ENCODE data around the gene ANTXR2.
A peak's percentile ranks its signal among the peaks of the same experiment; 100 is the strongest.

The ANTXR2 gene

DNA sequence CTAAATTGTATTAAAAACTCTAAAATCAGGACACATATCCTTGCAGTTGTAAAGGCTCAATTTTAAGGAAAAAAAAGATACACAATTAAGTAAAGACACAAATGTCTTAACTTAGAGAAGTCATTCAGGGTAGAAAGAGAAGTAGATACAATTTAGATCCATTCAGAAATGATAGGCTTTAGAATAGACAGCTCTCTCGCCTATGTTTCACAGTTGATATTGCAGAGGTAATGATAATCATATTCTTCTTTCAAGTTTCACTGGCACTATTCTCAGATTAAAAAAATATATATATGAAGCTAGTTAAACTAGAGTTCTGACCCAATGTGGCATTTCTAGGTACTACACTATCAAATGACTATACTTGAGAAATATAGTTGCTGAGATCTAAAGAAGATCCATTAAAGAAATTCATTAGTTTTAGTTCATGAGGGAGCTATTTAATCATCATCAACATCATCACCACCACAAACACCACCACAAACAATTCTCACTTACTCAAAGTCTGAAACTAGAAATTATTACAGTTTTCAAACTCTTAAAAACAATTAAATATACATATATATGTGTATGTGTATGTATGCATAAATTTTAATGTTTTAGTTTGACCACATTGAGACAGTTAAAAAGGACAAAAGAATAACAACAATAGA is 93.1 kb downstream of the ANTXR2 start:
- DNase-seq = no peak

DNA sequence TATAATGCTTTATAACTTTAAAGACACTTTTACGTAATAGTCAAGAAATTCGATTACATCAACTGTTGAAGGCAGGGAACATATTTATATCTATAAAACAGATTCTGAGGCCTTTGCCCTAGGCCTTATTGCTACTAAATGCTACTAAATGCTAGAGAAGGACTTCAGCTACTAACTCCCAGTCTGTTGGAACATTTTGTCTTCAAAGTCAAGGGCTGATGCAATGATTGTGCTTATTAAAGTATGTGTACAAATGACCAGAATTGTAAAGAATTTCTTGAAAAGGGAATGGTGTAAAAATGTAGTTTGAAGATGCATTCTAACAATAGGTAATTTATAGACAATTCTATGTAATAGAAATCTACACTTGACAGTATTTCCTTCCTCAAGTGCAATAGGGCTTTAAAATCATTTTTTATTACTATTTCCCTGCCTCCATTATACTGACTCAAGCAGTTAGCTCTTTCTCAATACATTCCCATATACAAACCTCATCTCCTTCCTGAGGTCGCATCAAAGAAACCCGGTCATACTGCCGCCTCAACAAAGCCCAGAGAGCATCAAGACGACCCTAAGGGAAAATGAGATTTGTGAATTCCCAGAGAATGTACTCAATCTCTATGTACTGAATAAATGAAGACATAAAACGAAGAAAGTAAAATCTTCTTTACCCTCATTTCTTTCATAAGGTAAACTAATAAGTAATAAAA is 95.7 kb downstream of the ANTXR2 start:
- no peak for DNase-seq

DNA sequence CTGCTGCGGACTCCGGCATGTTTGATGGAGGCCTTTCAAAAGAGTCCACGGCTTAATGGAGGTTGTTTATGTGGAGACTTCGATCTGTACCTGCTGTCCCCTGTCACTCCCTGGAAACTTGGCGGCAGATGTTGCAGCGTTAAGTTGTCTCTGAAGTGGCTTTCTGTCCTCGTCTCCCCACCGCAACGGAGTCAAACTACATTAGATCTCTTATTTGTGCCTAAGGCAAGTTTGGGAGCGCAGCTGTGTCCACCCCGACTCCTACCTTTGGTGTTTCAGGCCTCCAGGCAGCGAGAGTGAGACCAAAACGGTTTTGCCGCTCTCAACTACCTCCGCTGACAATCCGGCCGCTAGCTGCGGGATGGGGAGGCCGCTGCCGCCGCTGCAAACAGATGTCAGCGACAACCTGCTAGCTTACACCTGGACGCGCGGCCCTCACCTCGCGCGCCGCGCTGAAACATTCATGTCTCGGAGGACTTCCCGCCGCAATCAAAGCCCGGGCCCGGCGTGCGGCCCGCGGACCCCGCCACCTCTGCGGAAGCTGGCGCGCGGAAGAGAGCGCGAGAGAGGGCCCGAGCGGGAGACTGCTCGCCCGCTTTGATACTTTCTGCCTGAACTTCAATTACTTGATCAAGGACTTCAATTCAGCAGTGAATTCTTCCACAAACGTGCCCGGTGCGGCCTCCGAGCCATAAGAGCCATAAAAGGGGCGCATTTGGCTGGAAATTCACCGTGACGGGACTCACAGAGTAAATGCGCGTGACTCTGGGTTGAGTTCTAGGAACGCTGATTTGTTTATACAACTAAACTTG is 108.4 kb downstream of the ANTXR2 start:
- no peak for DNase-seq

DNA sequence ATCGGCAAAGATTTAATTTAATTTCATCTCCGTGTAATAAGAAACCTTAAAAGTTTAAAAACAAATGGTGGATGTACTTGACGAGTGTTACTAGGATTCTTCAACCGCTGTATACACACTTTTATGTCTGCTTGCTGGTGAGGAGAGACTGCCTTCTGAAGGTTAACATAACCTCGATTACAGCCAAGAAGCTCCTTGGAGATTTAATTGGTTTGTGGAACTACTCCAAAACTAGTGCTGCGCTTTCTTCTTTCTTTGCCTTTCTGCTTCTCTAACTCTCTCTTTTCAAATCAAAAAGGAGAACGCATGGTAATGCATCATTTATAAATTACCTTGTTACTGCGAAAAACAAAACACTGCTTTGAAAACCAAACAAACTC is 109.0 kb downstream of the ANTXR2 start:
- no peak for DNase-seq

DNA sequence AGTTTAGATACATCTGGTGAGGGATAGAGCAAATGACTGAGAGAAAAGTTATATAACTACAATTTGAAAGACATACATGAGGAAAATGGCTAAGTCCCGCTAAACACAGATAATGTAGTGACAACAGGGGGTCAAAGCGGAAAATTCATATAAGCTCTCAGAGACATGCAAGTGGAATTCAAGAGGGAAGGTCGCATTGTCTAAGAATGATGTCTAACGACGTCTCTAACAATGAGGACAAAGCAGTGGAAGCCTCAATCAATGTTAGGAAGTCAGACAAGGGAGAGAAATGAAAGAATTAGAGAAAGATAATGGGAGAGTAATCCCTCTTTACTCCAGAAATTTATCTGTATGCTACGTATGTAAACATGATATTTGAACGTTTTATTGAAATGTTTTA is 113.4 kb downstream of the ANTXR2 start:
- no peak for DNase-seq

DNA sequence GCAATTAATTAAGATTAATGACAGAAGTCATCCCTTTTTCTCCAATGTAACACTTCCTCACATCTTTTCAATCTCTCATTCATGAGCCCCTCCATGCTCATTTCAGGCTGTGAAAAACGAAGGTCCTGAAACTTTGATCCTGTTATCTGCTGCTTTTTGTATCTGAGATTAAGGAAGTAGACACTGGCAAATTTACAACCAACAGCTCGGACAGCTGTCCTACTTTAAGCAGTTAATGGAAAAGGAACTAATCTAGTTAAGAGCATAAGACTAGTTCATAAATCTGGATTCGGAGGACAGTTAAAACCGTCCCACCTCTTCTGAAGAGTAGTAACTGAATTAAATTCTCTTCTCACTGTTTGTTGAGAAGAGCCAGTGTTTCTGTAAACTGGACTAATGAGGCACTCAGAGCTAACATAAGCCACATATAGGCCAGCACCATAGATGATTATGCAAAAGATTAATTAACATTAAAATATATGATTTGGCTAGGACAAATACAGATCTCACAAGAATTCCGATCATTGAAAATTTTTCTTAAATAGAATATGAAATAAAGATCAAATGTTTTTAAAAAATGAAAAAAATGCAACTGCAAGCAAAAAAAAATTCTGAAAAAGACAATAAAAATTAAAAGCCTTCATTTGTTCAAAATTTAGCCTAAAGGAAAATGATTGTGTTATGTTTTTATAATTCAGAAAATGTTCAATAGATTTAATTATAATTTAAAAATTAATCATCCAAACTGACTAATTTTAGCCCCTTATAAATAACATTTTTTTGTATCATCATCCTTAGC is 114.4 kb downstream of the ANTXR2 start:
- DNase-seq = no peak

DNA sequence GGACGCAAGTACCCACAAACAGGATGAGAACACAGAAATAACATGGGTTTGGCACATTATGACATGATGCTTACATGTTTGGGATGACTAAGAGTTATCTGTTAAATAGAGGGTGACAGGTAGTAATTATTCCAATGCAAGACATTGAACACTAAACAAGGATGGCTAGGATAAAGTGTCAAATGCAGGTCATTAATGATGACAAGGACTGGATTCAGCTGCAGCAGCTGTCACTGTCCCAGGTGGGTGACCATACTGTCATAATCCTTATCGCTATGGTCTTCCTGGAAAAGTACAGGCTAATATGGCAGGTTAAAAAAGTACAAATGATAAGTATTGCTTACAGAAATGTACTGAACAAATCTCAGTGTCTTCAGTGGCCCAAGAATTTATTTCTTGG is 123.9 kb downstream of the ANTXR2 start:
- DNase-seq = no peak

DNA sequence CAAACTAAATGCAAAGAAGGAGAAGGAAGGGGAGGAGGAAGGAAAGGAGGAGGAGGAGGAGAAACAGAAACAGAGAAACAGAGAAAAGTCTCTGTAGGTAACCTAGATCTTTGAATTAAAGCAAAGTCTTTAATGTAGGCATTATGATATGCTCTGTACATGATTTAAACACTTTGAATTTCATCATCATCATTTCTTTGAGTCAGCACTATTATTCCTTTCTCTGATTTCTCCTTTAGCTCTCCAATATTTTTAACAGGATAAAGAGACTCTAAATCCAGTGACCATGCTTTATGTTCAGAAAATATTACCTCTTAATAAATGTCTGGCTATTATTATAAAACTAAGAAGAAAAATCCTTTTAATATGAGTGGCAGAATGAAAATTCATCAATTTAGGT is 124.3 kb downstream of the ANTXR2 start:
- DNase-seq = no peak

DNA sequence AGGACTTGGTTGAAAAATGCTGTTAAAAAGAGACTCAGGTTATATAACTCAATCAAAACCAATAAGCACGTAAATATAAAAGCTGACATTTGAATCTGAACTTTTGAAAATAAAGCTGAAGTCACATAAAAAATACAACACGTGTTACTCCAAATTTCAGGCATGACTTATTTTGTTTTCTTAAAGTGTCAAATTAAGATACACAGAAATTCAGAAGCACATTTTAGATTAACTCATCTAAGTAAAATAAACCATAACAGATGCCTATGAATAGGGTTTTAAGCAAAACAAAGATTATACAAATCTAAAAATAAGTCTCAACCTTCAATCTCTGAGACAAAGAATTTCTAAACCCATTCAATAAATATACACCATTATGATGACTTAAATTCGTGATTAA is 124.8 kb downstream of the ANTXR2 start:
- DNase-seq = no peak

DNA sequence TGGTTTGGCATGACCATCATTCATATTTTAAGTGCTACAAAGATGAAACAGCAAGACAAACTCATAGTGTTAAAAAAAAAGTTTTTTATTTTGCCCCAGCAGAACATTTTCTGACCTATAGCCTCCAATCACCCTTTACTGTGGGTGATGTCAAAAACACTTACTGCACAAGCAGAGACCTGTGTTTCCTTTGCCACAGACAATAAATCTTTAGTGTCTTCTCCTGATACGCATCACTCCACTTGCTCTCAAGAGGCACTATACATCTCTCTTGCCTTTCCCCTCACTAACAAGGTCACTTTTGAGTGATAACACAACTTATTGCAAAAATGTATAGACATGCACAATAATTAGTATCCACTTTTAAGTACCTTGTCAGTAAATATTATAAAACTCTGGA is 125.6 kb downstream of the ANTXR2 start:
- DNase-seq = no peak

DNA sequence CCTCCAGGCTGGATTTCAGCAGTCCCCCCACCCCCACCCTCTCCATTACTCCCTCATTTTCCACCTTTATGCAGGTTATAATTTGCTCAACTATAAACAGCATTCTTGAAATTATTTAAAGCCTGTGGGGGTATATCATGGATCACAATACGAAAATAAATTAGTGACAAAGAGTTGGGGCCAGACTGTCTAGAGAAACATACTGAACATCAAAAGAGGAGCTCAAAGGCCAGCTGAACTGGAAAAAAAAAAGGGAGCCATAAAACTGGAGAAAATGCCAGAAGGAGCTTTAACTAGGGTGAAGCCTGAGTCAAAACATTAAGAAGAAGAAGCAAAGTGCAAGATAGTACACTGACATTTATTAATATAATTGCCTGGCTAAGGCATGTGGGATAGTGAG is 137.8 kb downstream of the ANTXR2 start:
- no peak for DNase-seq

DNA sequence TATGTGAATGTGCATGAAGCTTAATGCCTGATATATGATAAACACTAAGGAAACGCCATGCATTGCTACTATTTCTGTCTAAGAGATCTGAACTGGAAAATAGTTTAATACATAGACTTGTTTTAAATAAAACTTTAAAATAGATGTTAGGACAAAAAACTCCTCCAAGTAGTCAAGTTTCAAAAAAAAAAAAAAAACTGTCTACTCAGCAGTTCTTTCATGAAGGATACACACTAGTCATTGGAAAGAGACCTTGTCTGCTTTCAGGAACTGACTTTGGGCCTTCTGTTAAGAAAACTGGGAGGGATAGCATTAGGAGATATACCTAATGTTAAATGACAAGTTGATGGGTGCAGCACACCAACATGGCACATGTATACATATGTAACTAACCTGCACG is 138.4 kb downstream of the ANTXR2 start:
- no peak for DNase-seq

DNA sequence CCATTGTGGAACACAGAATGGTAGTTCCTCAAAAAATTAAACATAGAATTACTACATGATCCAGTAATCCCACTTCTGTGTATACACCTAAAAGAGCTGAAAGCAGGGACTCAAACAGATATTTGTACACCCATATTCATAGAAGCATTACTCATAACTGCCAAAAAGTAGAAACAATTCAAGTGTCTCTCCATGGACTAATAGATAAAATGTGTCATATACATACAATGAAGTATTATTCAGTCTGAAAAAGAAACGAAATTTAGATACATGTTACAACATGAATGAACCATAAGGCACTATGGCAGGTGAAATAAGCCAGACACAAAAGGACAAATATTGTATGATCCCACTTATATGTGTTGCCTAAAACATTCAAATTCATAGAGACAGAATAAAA is 145.1 kb downstream of the ANTXR2 start:
- DNase-seq = no peak

DNA sequence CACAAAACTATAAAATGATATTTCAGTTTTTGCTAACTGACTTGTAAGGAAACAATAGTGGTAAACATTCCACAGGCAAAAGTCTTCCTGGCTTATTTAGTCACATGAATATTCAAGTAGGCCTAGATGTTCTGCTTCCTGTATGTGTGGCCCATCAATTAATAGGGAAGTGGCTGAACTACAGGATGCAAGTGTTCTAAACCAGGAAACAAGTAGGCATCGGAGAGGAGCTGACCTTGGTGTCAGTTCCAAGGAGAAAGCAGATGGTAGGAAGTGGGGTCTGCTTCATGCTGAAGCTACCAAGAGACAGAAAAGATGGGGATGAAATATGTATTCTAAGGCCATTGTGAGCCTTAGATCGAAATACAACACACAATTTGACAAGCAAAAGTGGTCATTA is 149.7 kb downstream of the ANTXR2 start:
- DNase-seq = no peak

DNA sequence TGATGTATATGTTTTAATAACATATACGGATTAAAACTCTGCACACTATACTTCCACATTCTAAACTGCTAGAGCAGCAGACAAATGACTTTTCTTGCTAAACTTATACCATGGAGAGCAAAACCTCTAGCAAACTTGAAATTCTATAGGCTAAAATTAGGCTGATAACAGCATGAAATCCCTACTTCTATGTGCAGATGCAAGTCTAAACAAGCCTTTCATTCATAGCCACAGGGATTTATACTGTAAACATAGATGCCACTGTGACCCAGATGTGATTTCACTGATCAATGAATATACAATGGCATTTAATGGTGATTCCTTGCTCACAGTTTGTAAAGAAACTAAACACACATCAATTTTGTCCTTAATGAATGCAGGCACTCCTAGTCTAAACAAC is 151.0 kb downstream of the ANTXR2 start:
- DNase-seq = no peak

DNA sequence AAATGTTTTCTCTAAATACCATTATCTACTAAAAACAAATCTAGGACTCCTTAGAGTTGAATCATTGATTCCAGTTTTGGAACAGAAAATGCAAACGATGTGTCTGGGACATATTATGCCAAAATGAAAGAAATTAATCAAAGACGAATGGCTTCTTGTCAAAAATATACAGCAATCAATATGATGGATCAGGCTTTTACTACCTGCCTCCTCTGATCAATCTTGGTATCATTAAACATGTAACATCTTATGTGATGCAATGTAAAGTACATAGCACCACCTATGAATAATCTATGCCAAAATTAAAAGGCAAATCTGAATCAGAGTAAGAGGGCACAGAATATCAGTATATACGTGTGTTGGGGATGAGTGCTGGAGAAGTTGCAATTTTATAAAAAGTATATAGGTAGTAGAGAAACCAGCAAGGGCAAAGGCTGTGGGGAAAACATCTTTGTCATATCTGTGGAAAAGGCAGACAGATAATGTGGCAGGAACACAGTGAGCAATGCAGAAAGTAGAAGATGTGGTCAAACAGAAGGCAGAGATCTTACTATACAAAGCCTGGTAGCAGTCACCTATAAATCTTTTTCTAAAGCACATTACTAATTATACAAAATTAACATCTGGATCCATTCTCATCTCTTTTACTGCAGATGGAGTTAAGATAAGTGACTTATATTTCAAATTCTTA is 152.7 kb downstream of the ANTXR2 start:
- DNase-seq = no peak

DNA sequence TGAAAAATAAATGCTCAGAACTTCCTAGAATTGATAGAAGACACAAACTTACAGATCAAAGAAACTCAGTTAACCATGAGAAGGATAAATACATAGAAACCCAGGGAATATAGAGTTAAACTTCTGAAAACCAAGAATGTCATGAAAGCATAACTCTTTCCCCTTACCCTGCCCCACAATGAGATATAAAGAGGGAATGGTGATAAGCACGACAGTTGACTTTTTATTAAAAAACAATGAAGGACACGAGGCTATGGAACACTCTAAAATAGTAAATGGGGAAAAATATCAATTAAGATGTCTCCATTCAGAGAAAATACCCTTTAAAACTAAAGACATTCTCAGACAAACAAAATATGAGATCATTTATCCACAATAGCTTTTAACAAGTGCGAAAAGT is 154.7 kb downstream of the ANTXR2 start:
- no peak for DNase-seq

DNA sequence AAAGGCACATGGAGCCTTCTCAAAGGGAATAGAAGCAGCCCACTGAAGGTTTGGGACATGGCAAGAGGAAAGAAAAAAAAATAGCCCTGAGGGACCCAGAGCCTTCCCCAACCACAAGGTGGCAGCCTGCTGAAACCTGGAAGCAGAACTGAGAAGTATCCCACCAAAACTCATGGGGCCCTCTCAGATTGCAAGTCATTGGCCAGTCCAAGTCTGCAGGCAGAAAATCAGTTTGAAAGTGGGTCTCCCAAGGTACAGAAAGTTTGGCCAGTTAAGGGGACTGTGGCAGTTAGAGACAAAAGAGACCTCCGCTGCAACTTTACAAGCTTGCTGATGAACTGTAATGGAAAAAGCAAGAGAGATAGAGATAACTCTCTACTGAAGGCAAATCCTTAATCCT is 155.8 kb downstream of the ANTXR2 start:
- peak; percentile 58 for DNase-seq

DNA sequence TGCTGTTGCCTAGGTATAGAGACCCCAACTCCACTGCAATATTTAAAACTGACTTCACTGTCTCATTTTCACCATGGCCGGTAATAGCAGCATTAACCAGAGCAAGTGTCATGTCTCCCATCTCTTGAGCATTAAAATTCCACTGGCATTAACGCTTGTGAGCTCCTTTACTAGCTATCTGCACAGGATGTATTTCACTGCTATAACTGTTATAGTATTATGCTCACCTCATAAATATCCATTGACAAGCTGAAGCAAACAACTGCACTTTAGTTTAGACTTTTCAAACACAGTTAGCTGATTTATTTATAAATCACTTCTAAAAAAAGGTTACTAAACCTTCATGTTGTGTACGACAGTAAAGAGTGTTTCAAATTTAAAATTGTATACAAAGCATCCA is 157.8 kb downstream of the ANTXR2 start:
- DNase-seq = no peak

DNA sequence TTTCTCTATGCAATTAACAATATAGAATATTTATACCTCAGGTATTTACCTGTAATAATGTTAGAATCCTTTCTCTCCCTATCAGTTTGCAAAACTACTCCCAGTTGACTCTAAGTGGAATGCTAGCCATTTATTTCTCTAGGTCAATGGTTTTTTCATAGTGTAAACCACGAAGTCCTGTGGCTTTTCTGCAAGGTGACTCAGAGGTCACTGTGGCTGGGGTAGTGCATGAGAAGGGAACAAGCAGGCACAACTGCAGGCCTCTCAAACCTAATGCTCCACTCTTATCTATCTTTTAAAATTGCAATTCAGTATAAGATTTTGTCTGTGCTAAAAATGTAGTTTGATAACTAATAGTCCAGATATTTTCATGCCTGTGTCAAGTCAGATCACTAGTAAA is 159.4 kb downstream of the ANTXR2 start:
- no peak for DNase-seq

DNA sequence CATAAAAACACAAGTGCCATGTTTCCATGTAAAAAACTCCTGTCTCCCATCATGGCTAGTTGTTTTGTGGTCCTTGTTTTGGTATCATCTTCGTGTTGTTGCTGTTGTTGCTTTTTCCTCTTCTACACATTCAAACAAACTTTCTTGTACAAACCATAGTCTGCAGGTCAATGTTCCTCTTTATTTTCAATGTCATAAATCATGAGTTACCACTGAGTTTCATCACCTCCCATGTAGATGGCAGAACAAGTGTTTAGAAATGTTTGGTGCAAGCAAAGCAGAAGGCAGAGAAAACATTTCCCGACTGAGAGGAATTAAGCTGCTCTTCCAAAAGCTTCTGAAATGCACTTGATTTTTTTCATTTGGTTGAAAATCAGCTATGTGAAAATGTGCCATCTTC is 166.0 kb downstream of the ANTXR2 start:
- DNase-seq = no peak

DNA sequence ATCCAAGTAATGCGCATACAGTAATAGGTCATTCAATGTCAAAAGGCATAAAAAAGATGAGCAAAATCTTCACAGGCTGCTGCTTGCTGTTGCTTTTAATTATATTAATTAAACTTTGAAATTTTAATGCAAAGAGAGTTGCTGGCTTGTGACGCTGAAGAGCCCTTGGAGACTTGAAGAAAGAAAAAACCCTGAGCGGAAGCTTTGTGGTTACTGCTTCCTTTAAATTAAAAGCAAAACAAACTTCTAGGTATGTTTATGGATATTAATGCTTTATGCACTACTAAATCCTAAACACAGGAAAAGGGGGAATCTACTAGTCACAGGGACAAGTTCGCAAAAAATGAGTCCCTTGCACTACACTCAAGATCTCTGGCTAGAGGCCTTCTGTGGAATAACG is 166.7 kb downstream of the ANTXR2 start:
- no peak for DNase-seq

DNA sequence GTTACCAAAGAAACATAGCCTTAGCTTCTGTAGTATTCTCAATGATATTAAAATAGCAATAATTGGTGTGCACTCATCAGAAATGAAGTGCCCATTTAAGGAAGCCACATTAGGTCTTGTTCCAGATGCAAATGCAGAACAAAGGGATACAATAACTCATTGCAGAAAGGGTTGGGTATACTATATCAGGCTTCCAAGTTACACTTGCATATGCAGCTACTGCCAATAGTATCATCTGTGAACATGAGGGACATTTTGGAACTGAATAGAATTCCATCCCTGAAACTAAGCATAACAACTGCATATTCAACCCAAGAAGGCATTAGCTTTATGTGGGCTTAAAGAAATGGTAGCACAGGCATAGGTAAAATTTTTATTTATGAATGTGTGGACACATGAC is 167.8 kb downstream of the ANTXR2 start:
- no peak for DNase-seq

Measured in CD4-positive, alpha-beta T cell treated with Interleukin-10 for 1 hour (primary cell).